Transverse colon (tissue), 4 donors: ENCODE data around the gene LAMA4. TPM values are rescaled to one million over a fixed set of nuclear protein-coding genes. Genes with fewer than 3 reads are reported as not detected.

ENCODE experiments used
- DNase-seq: peaks from one replicate; pipeline ENCODE4 v3.0.0-alpha.2; 2019
- H3K27ac ChIP-seq, 4 donors: fragments of 200-600 bp; sonication (generic); 2 replicates each; pipeline ENCODE4 v1.5.1; 2016 to 2018; ENCODE audit warnings: inconsistent platforms in 4 of 4
- H3K27me3 ChIP-seq: fragments of 200-600 bp; sonication (generic); 2 replicates; pipeline ENCODE4 v1.5.1; 2017; ENCODE audit warnings: inconsistent platforms
- H3K36me3 ChIP-seq, 4 donors: fragments of 200-600 bp; sonication (generic); 2 replicates each; pipeline ENCODE4 v1.5.1; 2017 to 2019; ENCODE audit warnings: inconsistent platforms in 4 of 4
- H3K4me1 ChIP-seq, 4 donors: fragments of 200-600 bp; sonication (generic); 2 replicates each; pipeline ENCODE4 v1.5.1; 2017 to 2020; ENCODE audit warnings: inconsistent platforms in 4 of 4
- H3K4me3 ChIP-seq, 4 donors: fragments of 200-600 bp; sonication (generic); 1 replicate in 1 of 4; 2 replicates in 3 of 4; pipeline versions ENCODE4 v1.5.1 to v1.6.1; 2017 to 2019; ENCODE audit warnings: inconsistent platforms in 4 of 4
- H3K9me3 ChIP-seq, 2 donors: fragments of 200-600 bp; sonication (generic); 2 replicates each; pipeline ENCODE4 v1.5.1; 2017 to 2019; ENCODE audit warnings: inconsistent platforms in 2 of 2
- CTCF ChIP-seq, 5 experiments: fragments of 200-600 bp in 3 of 5; fragments of 450-650 bp in 2 of 5; sonication (generic) in 3 of 5; IDR thresholded peaks; 1 replicate in 2 of 5; 2 replicates in 3 of 5; pipeline ENCODE4 v1.5.1; 2016 to 2017; ENCODE audit warnings: antibody characterized with exemption in 5 of 5, inconsistent platforms in 3 of 5, mild to moderate bottlenecking in 2 of 5, moderate library complexity in 1 of 5
- EP300 ChIP-seq: sonication (generic); formaldehyde crosslinking; IDR thresholded peaks from one replicate; pipeline ENCODE4 v1.6.1; 2017; ENCODE audit warnings: antibody characterized with exemption, low read depth
- POLR2A ChIP-seq: fragments of 450-650 bp; IDR thresholded peaks from one replicate; pipeline ENCODE4 v1.6.1; 2016; ENCODE audit warnings: antibody characterized with exemption, mild to moderate bottlenecking, moderate library complexity
- POLR2AphosphoS5 ChIP-seq, 3 donors: sonication (generic); formaldehyde crosslinking; IDR thresholded peaks; one replicate each; pipeline ENCODE4 v1.6.1; 2016; ENCODE audit warnings: antibody characterized with exemption in 3 of 3
- WGBS, 2 donors: methylation state at CpG; one replicate each; pipeline ENCODE4 v1.1.5; 2018; ENCODE audit warnings: low coverage in 1 of 2; 5-methylcytosine and 5-hydroxymethylcytosine counted together
- in situ Hi-C, 4 donors: fragments of 200-750 bp; cut with MboI; loops; one replicate each; pipeline versions ENCODE4 v1.15.0 to v1.15.1; 2017; ENCODE audit warnings: low sequenced_read_pairs in 3 of 4, low pct_ligation_motif_present in 1 of 4, low pct_unique_long_range_greater_than_20kb in 1 of 4
- intact Hi-C: fragments of 100-400 bp; cut with DNase I; formaldehyde crosslinking; loops from one replicate; pipeline ENCODE4 v1.15.1; 2023; ENCODE audit warnings: low total_unique reads
- total RNA-seq, 4 donors: library from RNA; depleted of rRNA; stranded (reverse); fragments of >200 nt; gene quantifications; one replicate each; pipeline ENCODE4 v1.1.0, GENCODE V29; 2016

The LAMA4 gene
- total RNA-seq, 4 donors from 2014 or later = 27.3 to 54.9 (median 40.1) TPM

GRCh38 chr6:112130878-112131277 is 123.5 kb downstream of the LAMA4 start:
- no peak overlapping the region for H3K27ac ChIP-seq
- no peaks in the 10 kb centered on the region for H3K9me3 ChIP-seq
- intact Hi-C loops (no loop called here), in situ Hi-C loops (no loop called here)
- no peaks in the 10 kb centered on the region for H3K27me3 ChIP-seq
- no peak for DNase-seq
- H3K36me3 ChIP-seq = peaks cover 0 to 6% (median 2%) of the 10 kb centered on the region in 4 donors
- no peak overlapping the region for H3K4me3 ChIP-seq
- WGBS, 2 donors = 69 to 73% methylated on average over 3 of the region's 3 CpGs
- TF ChIP-seq POLR2AphosphoS5 (IDR thresholded peaks at IDR 0.05) (no peak), POLR2A (no peak), EP300 (no peak), CTCF (IDR thresholded peaks at IDR 0.05) (no peak)
- H3K4me1 ChIP-seq = no peaks in the 10 kb centered on the region

GRCh38 chr6:112128208-112128607 is 126.2 kb downstream of the LAMA4 start:
- Histone ChIP-seq H3K9me3 (no peaks in the 10 kb centered on the region), H3K27me3 (no peaks in the 10 kb centered on the region), H3K4me1 (peaks cover 0 to under 1% (median 0%) of the 10 kb centered on the region in 4 donors), H3K4me3 (no peak overlapping the region), H3K36me3 (peaks cover 0 to 6% (median 2%) of the 10 kb centered on the region in 4 donors), H3K27ac (no peak overlapping the region)
- WGBS, 2 donors = 42 to 55% methylated on average over 5 of the region's 5 CpGs
- intact Hi-C loops (no loop called here), in situ Hi-C loops (no loop called here)
- no peak for DNase-seq
- no peak for TF ChIP-seq CTCF (IDR thresholded peaks at IDR 0.05)
- no peak for TF ChIP-seq EP300
- no peak for TF ChIP-seq POLR2A
- no peak for TF ChIP-seq POLR2AphosphoS5 (IDR thresholded peaks at IDR 0.05)

GRCh38 chr6:112123982-112124381 is 130.4 kb downstream of the LAMA4 start:
- Histone ChIP-seq H3K36me3 (peaks cover 0 to 9% (median 3%) of the 10 kb centered on the region in 4 donors), H3K27ac (no peak overlapping the region), H3K4me1 (peaks cover 0 to 3% (median 0%) of the 10 kb centered on the region in 4 donors), H3K9me3 (no peaks in the 10 kb centered on the region), H3K4me3 (no peak overlapping the region), H3K27me3 (no peaks in the 10 kb centered on the region)
- in situ Hi-C loops = no loop called here
- intact Hi-C loops = no loop called here
- 88 to 93% methylated on average over 1 of the region's 1 CpG for WGBS, 2 donors
- no peak for DNase-seq
- TF ChIP-seq CTCF (IDR thresholded peaks at IDR 0.05) = no peak
- TF ChIP-seq EP300 = no peak
- TF ChIP-seq POLR2AphosphoS5 (IDR thresholded peaks at IDR 0.05) = no peak
- TF ChIP-seq POLR2A = no peak

GRCh38 chr6:112122756-112123155 is 131.6 kb downstream of the LAMA4 start:
- H3K27ac ChIP-seq = no peak overlapping the region
- no peaks in the 10 kb centered on the region for H3K9me3 ChIP-seq
- TF ChIP-seq CTCF (IDR thresholded peaks at IDR 0.05) = no peak
- no peak for TF ChIP-seq POLR2A
- TF ChIP-seq EP300 = no peak
- no peak for TF ChIP-seq POLR2AphosphoS5 (IDR thresholded peaks at IDR 0.05)
- 68 to 91% methylated on average over 2 of the region's 2 CpGs for WGBS, 2 donors
- no peaks in the 10 kb centered on the region for H3K27me3 ChIP-seq
- intact Hi-C loops = no loop called here
- H3K4me3 ChIP-seq = no peak overlapping the region
- no peak for DNase-seq
- in situ Hi-C loops = no loop called here
- H3K4me1 ChIP-seq = peaks cover 0 to 3% (median 0%) of the 10 kb centered on the region in 4 donors
- peaks cover 0 to 8% (median 3%) of the 10 kb centered on the region in 4 donors for H3K36me3 ChIP-seq
